K562 (cell line): Measurements from ENCODE around the gene CCL27. TPM values are rescaled to one million over a fixed set of nuclear protein-coding genes. Genes with fewer than 3 reads are reported as not detected.

Source experiments
- AFF4 ChIP-seq: sonication (generic); formaldehyde crosslinking; IDR thresholded peaks from 2 replicates; pipeline ENCODE4 v1.8.0; 2023; ENCODE audit warnings: mild to moderate bottlenecking, missing genetic modification reagents
- CAMTA2 ChIP-seq: fragments of 250-450 bp; sonication (Bioruptor Pico); conservative IDR thresholded peaks from 2 replicates; pipeline ENCODE4 v1.5.1; 2022
- CBX3 ChIP-seq, 2 experiments: IDR thresholded peaks; 1 replicate in 1 of 2; 2 replicates in 1 of 2; pipeline ENCODE4 v1.6.1; 2012; ENCODE audit warnings: inconsistent platforms in 2 of 2, low read length in 2 of 2, borderline replicate concordance in 1 of 2, control low read depth in 1 of 2
- DIDO1 ChIP-seq: fragments of 450-650 bp; IDR thresholded peaks from 2 replicates; pipeline ENCODE4 v1.6.1; 2016; ENCODE audit warnings: low read depth, missing biosample characterization, missing genetic modification characterization
- ESRRB ChIP-seq: fragments of 250-450 bp; sonication (Bioruptor Pico); IDR thresholded peaks from 2 replicates; pipeline ENCODE4 v1.5.0; 2020; ENCODE audit warnings: mild to moderate bottlenecking, moderate library complexity, borderline replicate concordance
- HMG20B ChIP-seq: fragments of 250-450 bp; sonication (Bioruptor Pico); IDR thresholded peaks from 2 replicates; pipeline ENCODE4 v1.5.0; 2021; ENCODE audit warnings: mild to moderate bottlenecking
- KDM5B ChIP-seq: fragments of 200-600 bp; sonication (generic); IDR thresholded peaks from 2 replicates; pipeline ENCODE4 v1.6.1; 2012; ENCODE audit warnings: low read depth, mild to moderate bottlenecking, moderate library complexity, low read length, control low read depth, inconsistent platforms; ENCODE audit not compliant: insufficient replicate concordance
- L3MBTL2 ChIP-seq: fragments of 450-650 bp; IDR thresholded peaks from 2 replicates; pipeline ENCODE4 v1.6.1; 2016; ENCODE audit warnings: mild to moderate bottlenecking, moderate library complexity
- SIX5 ChIP-seq, 2 experiments: IDR thresholded peaks; 2 replicates each; pipeline ENCODE4 v1.6.1; 2011; ENCODE audit warnings: low read length in 2 of 2, borderline replicate concordance in 1 of 2, low read depth in 1 of 2, mild to moderate bottlenecking in 1 of 2, moderate library complexity in 1 of 2; ENCODE audit not compliant: insufficient read depth in 1 of 2
- TAF9B ChIP-seq: fragments of 450-650 bp; IDR thresholded peaks from 2 replicates; pipeline ENCODE4 v1.6.1; 2018; ENCODE audit warnings: mild to moderate bottlenecking; ENCODE audit not compliant: partially characterized antibody
- TBL1XR1 ChIP-seq, 2 experiments: IDR thresholded peaks; 2 replicates each; pipeline ENCODE4 v1.6.1; 2012; ENCODE audit warnings: improper control_type of control experiment in 2 of 2, low read length in 2 of 2, mild to moderate bottlenecking in 1 of 2
- XRCC3 ChIP-seq: fragments of 450-650 bp; IDR thresholded peaks from 2 replicates; pipeline ENCODE4 v1.6.1; 2017; ENCODE audit warnings: mild to moderate bottlenecking, moderate library complexity
- ZBTB17 ChIP-seq: fragments of 450-650 bp; formaldehyde crosslinking; IDR thresholded peaks from 2 replicates; pipeline ENCODE4 v1.4.0; 2020; ENCODE audit warnings: mild to moderate bottlenecking
- ZNF124 ChIP-seq: sonication (generic); formaldehyde crosslinking; IDR thresholded peaks from 2 replicates; pipeline ENCODE4 v1.8.1; 2022; ENCODE audit warnings: missing genetic modification reagents
- ZNF436 ChIP-seq: fragments of 250-450, 450-650 bp; sonication (Bioruptor Pico); formaldehyde crosslinking; IDR thresholded peaks from 2 replicates; pipeline ENCODE4 v1.7.0; 2020; ENCODE audit warnings: mild to moderate bottlenecking
- ZNF696 ChIP-seq: fragments of 250-450 bp; sonication (Bioruptor Pico); conservative IDR thresholded peaks from 2 replicates; pipeline ENCODE4 v1.4.0; 2020; ENCODE audit warnings: mild to moderate bottlenecking, moderate library complexity
- ZNF830 ChIP-seq: fragments of 250-450 bp; sonication (Bioruptor Pico); IDR thresholded peaks from 2 replicates; pipeline ENCODE4 v1.5.0; 2021; ENCODE audit warnings: mild to moderate bottlenecking
- polyA plus RNA-seq, 8 experiments: library from polyadenylated mRNA; depleted of rRNA in 4 of 8; stranded (reverse) in 5 of 8; unstranded in 3 of 8; fragments of >200 nt; fragmentation: Nextera tagmentation in 2 of 8; fragmentation: Illumina TruSeq in 1 of 8; extraction: Ambion mirVana in 2 of 8; extraction: Trizol in 1 of 8; gene quantifications; 2 replicates each; pipeline versions ENCODE4 v1.2.1 to v1.2.3, GENCODE V29; 2011 to 2014; ENCODE audit warnings: inconsistent platforms in 1 of 8, missing spikeins in 1 of 8
- total RNA-seq, 7 experiments: library from RNA; depleted of rRNA in 6 of 7; stranded (reverse); fragments of >200 nt in 6 of 7; fragmentation: Illumina TruSeq in 2 of 7; extraction: Trizol in 2 of 7; gene quantifications; 2 replicates each; pipeline versions ENCODE4 v1.2.1 to v1.2.3, GENCODE V29; 2011 to 2021; ENCODE audit warnings: low replicate concordance in 1 of 7
- TF ChIP-seq, protein P1 (sequence below): IDR thresholded peaks from 3 replicates; pipeline ENCODE4 v1.6.1; 2011; ENCODE audit warnings: borderline replicate concordance, mild to moderate bottlenecking, moderate library complexity; ENCODE audit not compliant: insufficient read length; ENCODE audit errors: extremely low read depth
- TF ChIP-seq, protein P2 (sequence below), 2 experiments: fragments of 450-650 bp in 1 of 2; sonication (generic) in 1 of 2; formaldehyde crosslinking; conservative IDR thresholded peaks; 2 replicates each; pipeline versions ENCODE4 v1.4.0 to v1.8.1; 2020 to 2022; ENCODE audit warnings: mild to moderate bottlenecking in 1 of 2, missing genetic modification reagents in 1 of 2

Gene CCL27
- total and polyA plus RNA-seq, 9 of the 15 experiments (the other 6 are each of a cell fraction or from before 2014, with no cell fraction given) = 0.10 to 0.53 (median 0.27) TPM; not detected in 5

DNA sequence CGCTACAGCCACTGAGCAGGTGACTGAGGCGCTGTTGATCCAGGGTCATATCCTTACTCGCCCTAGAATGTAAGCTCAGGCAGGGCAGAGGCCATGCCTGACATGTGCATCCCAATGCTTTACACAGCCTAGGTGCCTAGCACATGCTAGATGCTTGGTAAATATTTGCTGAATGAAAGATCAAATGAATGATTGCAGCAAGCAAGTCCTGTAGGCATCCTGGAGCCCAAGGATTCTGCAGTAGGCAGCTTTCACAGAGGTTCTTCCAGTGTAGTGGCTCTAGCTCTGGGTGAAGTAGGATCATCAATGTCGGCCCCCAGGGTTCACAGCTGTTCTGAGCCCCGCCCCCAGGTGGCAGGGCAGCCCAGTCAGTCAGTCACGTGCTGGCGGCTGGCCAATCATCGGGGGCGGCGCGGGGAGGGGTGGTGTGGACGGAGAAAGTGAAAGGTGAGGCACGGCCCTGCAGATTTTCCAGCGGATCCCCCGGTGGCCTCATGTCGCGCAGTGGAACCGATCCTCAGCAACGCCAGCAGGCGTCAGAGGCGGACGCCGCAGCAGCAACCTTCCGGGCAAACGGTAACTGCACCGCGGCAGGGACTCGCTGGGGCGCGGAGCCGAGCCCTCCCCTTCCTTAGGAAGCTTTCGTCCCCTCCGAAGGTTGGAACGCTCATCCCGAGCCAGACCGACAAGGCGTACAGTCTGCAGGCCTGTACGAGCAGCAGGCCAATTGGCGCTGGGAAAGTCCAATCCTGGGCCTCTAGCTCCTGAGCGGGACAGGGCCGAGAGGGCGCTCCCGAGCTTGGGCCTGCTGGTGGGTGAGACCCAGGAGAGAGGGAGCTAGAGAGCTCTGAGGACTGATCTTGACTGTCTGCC lies 16.0 kb downstream of the CCL27 start, which contains the start of gene GALT (continued):
- no peak for TF ChIP-seq ESRRB (CRISPR knock-in tag)
- no peak for TF ChIP-seq ZNF830 (CRISPR knock-in tag)
- no peak for TF ChIP-seq HMG20B
- no peak for TF ChIP-seq ZNF696
- TF ChIP-seq ZNF436 (CRISPR knock-in tag) = no peak
- no peak for TF ChIP-seq KDM5B
- no peak for TF ChIP-seq CAMTA2 (CRISPR knock-in tag)
- TF ChIP-seq AFF4 (CRISPR knock-in tag) = no peak
- TF ChIP-seq, protein P1, sequence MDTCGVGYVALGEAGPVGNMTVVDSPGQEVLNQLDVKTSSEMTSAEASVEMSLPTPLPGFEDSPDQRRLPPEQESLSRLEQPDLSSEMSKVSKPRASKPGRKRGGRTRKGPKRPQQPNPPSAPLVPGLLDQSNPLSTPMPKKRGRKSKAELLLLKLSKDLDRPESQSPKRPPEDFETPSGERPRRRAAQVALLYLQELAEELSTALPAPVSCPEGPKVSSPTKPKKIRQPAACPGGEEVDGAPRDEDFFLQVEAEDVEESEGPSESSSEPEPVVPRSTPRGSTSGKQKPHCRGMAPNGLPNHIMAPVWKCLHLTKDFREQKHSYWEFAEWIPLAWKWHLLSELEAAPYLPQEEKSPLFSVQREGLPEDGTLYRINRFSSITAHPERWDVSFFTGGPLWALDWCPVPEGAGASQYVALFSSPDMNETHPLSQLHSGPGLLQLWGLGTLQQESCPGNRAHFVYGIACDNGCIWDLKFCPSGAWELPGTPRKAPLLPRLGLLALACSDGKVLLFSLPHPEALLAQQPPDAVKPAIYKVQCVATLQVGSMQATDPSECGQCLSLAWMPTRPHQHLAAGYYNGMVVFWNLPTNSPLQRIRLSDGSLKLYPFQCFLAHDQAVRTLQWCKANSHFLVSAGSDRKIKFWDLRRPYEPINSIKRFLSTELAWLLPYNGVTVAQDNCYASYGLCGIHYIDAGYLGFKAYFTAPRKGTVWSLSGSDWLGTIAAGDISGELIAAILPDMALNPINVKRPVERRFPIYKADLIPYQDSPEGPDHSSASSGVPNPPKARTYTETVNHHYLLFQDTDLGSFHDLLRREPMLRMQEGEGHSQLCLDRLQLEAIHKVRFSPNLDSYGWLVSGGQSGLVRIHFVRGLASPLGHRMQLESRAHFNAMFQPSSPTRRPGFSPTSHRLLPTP = no peak
- TF ChIP-seq, protein P2, sequence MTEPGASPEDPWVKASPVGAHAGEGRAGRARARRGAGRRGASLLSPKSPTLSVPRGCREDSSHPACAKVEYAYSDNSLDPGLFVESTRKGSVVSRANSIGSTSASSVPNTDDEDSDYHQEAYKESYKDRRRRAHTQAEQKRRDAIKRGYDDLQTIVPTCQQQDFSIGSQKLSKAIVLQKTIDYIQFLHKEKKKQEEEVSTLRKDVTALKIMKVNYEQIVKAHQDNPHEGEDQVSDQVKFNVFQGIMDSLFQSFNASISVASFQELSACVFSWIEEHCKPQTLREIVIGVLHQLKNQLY (CRISPR knock-in tag; conservative IDR thresholded peaks at IDR 0.05) = no peak
- TF ChIP-seq ZNF124 = no peak
- 0 out of 2 replicates have a peak, but pooled peaks have one; percentile 40 for TF ChIP-seq DIDO1 (tag)
- no peak for TF ChIP-seq XRCC3
- no peak for TF ChIP-seq CBX3 (IDR thresholded peaks at IDR 0.05; ENCODE audit: borderline replicate concordance in 1 of 2, low read length in 2 of 2)
- no peak; the same call in 1 of the 2 replicates for TF ChIP-seq ZBTB17 (CRISPR knock-in tag)
- TF ChIP-seq SIX5 (IDR thresholded peaks at IDR 0.05; ENCODE audit: borderline replicate concordance in 1 of 2, insufficient read depth in 1 of 2, low read depth in 1 of 2, low read length in 2 of 2) = no peak
- TF ChIP-seq L3MBTL2 = peak; percentile 69
- peak; percentile 47 for TF ChIP-seq TAF9B
- 0 out of 4 replicates have a peak, but pooled peaks of 1 of the 2 experiments have one; percentile 16 for TF ChIP-seq TBL1XR1 (IDR thresholded peaks at IDR 0.05; ENCODE audit: low read length in 2 of 2)
